A549 (cell line): ENCODE measurements around the gene MSTN. TPM values are rescaled to one million over a fixed set of nuclear protein-coding genes. Genes with fewer than 3 reads are reported as not detected.

ENCODE experiments used
- ATAC-seq, 2 experiments: fragments of 200-7000 bp in 1 of 2; fragments of >200 bp in 1 of 2; cut with Nextera tagmentation in 1 of 2; cut with Tn5 transposase in 1 of 2; 3 replicates each; pipeline versions ENCODE4 v1.8.0 to v1.9.1; 2018 to 2020; ENCODE audit warnings: mild to moderate bottlenecking in 1 of 2, moderate library complexity in 1 of 2
- CTCF ChIA-PET: fragments of 300-600 bp; sonication (Branson Sonifier 250); formaldehyde crosslinking; extraction: SDS; loops from one replicate; lab custom pipeline; 2021; ENCODE audit warnings: antibody characterized with exemption, inconsistent platforms; lab: Yijun Ruan, JAX
- POLR2A ChIA-PET: fragments of 350-600 bp; formaldehyde crosslinking; extraction: SDS; loops from one replicate; lab custom pipeline; 2021; ENCODE audit warnings: antibody characterized with exemption, inconsistent platforms; lab: Yijun Ruan, JAX
- DNase-seq, 2 experiments: peaks; one replicate each; pipeline versions ENCODE4 v3.0.0 to v3.0.0-alpha.2; 2011 to 2016; ENCODE audit warnings: low read depth in 1 of 2, low spot score in 1 of 2
- FAIRE-seq: peaks from 2 replicates; lab custom pipeline; 2011; peaks lifted over from hg19 to GRCh38; lab: Jason Lieb, UNC
- H3K27ac ChIP-seq, 2 experiments: fragments of >200 bp; sonication (Bioruptor Twin); formaldehyde crosslinking; 3 replicates each; pipeline ENCODE4 v1.5.1; 2016 to 2017
- H3K4me1 ChIP-seq: fragments of >200 bp; sonication (Bioruptor Twin); formaldehyde crosslinking; 3 replicates; pipeline ENCODE4 v1.6.1; 2016
- H3K4me2 ChIP-seq: fragments of >200 bp; sonication (Bioruptor Twin); formaldehyde crosslinking; 3 replicates; pipeline ENCODE4 v1.6.1; 2016
- H3K4me3 ChIP-seq: fragments of >200 bp; sonication (Bioruptor Twin); formaldehyde crosslinking; 3 replicates; pipeline ENCODE4 v1.5.1; 2016
- H3K9me3 ChIP-seq: fragments of >200 bp; sonication (Bioruptor Twin); formaldehyde crosslinking; 3 replicates; pipeline ENCODE4 v1.6.1; 2016
- CBX8 ChIP-seq: fragments of 200-600 bp; sonication (generic); IDR thresholded peaks from 2 replicates; pipeline ENCODE4 v1.6.1; 2016
- CEBPB ChIP-seq, 2 experiments: fragments of >200 bp in 1 of 2; sonication (Bioruptor Twin) in 1 of 2; formaldehyde crosslinking in 1 of 2; IDR thresholded peaks; 2 replicates each; pipeline ENCODE4 v1.6.1; 2012 to 2016
- CHD2 ChIP-seq: fragments of 150-350 bp; IDR thresholded peaks from 2 replicates; pipeline ENCODE4 v1.6.1; 2014; ENCODE audit warnings: low read length; ENCODE audit not compliant: partially characterized antibody
- E2F6 ChIP-seq: IDR thresholded peaks from 2 replicates; pipeline ENCODE4 v1.6.1; 2012; ENCODE audit warnings: low read depth, borderline replicate concordance
- FOSB ChIP-seq: fragments of 250-450 bp; sonication (Bioruptor Pico); IDR thresholded peaks from 2 replicates; pipeline ENCODE4 v1.5.0; 2020; ENCODE audit warnings: mild to moderate bottlenecking, moderate library complexity
- FOSL2 ChIP-seq, 2 experiments: fragments of 450-650 bp in 1 of 2; fragments of >200 bp in 1 of 2; sonication (Bioruptor Twin) in 1 of 2; formaldehyde crosslinking; IDR thresholded peaks; 2 replicates each; pipeline versions ENCODE4 v1.5.0 to v1.6.1; 2016 to 2020; ENCODE audit warnings: mild to moderate bottlenecking in 1 of 2, moderate library complexity in 1 of 2
- HOXA7 ChIP-seq: fragments of 250-450 bp; sonication (Bioruptor Pico); IDR thresholded peaks from 2 replicates; pipeline ENCODE4 v1.5.0; 2020; ENCODE audit warnings: mild to moderate bottlenecking, moderate library complexity
- KDM1A ChIP-seq: fragments of 200-600 bp; sonication (generic); IDR thresholded peaks from 2 replicates; pipeline ENCODE4 v1.6.1; 2016; ENCODE audit warnings: low read depth, mild to moderate bottlenecking
- KDM5A ChIP-seq: fragments of 200-600 bp; sonication (generic); IDR thresholded peaks from 2 replicates; pipeline ENCODE4 v1.6.1; 2016; ENCODE audit warnings: antibody characterized with exemption, mild to moderate bottlenecking
- MAFK ChIP-seq: fragments of 450-650 bp; IDR thresholded peaks from 2 replicates; pipeline ENCODE4 v1.6.1; 2014; ENCODE audit not compliant: partially characterized antibody
- NPAS2 ChIP-seq: fragments of 250-450 bp; sonication (Bioruptor Pico); IDR thresholded peaks from 2 replicates; pipeline ENCODE4 v1.8.0; 2022; ENCODE audit warnings: mild to moderate bottlenecking, moderate library complexity, borderline replicate concordance
- NR3C1 ChIP-seq: fragments of >200 bp; sonication (Bioruptor Twin); formaldehyde crosslinking; IDR thresholded peaks from 3 replicates; pipeline ENCODE4 v1.6.1; 2017
- POLR2AphosphoS2 ChIP-seq: conservative IDR thresholded peaks from 2 replicates; pipeline ENCODE4 v1.6.1; 2012; ENCODE audit warnings: low read length, improper control_type of control experiment, inconsistent platforms
- RAD21 ChIP-seq, 2 experiments: fragments of >200 bp in 1 of 2; sonication (Bioruptor Twin) in 1 of 2; formaldehyde crosslinking in 1 of 2; IDR thresholded peaks in 1 of 2; conservative IDR thresholded peaks in 1 of 2; 2 replicates in 1 of 2; 3 replicates in 1 of 2; pipeline ENCODE4 v1.6.1; 2012 to 2018; ENCODE audit warnings: inconsistent platforms in 1 of 2
- RARB ChIP-seq: fragments of 250-450 bp; sonication (Bioruptor Pico); IDR thresholded peaks from 2 replicates; pipeline ENCODE4 v1.8.0; 2021; ENCODE audit warnings: mild to moderate bottlenecking, moderate library complexity
- RCOR1 ChIP-seq: fragments of 150-350 bp; IDR thresholded peaks from 2 replicates; pipeline ENCODE4 v1.6.1; 2014; ENCODE audit warnings: antibody characterized with exemption, low read length, low read depth
- RFX5 ChIP-seq: fragments of 450-650 bp; IDR thresholded peaks from 2 replicates; pipeline ENCODE4 v1.7.1; 2014; ENCODE audit warnings: antibody characterized with exemption, mild to moderate bottlenecking, moderate library complexity
- SMC3 ChIP-seq: fragments of >200 bp; sonication (Bioruptor Twin); formaldehyde crosslinking; IDR thresholded peaks from 3 replicates; pipeline ENCODE4 v1.6.1; 2018; ENCODE audit warnings: inconsistent platforms
- TFCP2L1 ChIP-seq: fragments of 250-450 bp; sonication (Bioruptor Pico); IDR thresholded peaks from 2 replicates; pipeline ENCODE4 v1.5.0; 2021; ENCODE audit warnings: mild to moderate bottlenecking
- USF2 ChIP-seq: fragments of 450-650 bp; IDR thresholded peaks from 2 replicates; pipeline ENCODE4 v1.6.1; 2014; ENCODE audit warnings: antibody characterized with exemption
- ZNF302 ChIP-seq: fragments of 250-450 bp; sonication (Bioruptor Pico); IDR thresholded peaks from 2 replicates; pipeline ENCODE4 v1.9.0; 2021; ENCODE audit warnings: inconsistent platforms, mild to moderate bottlenecking, moderate library complexity
- whole genome bisulfite sequencing: methylation state at CpG from one replicate; pipeline ENCODE4 v1.1.6; 2017; ENCODE audit errors: missing lambda C conversion rate; 5-methylcytosine and 5-hydroxymethylcytosine counted together
- polyA plus RNA-seq, 4 experiments: library from polyadenylated mRNA; depleted of rRNA in 3 of 4; stranded (reverse); fragments of >200 nt; fragmentation: RNase III in 1 of 4; extraction: RNeasy Plus Mini Kit Qiagen cat#74134 plus additional on column Dnase treatment in 1 of 4; gene quantifications; 2 replicates in 3 of 4; 3 replicates in 1 of 4; pipeline ENCODE4 v1.2.3, GENCODE V29; 2011 to 2017
- TF ChIP-seq, protein P1 (sequence below): fragments of >200 bp; sonication (Bioruptor Twin); formaldehyde crosslinking; IDR thresholded peaks from 3 replicates; pipeline ENCODE4 v1.5.1; 2016
- TF ChIP-seq, protein P2 (sequence below): fragments of 250-450 bp; sonication (Bioruptor Pico); IDR thresholded peaks from 2 replicates; pipeline ENCODE4 v1.5.0; 2021; ENCODE audit warnings: mild to moderate bottlenecking, moderate library complexity, borderline replicate concordance
- TF ChIP-seq, protein P3 (sequence below): IDR thresholded peaks from 2 replicates; pipeline ENCODE4 v1.6.1; 2012

The MSTN gene
- polyA plus RNA-seq, 2 of the 4 experiments (the other 2 are of a cell fraction) = 0.06 to 0.13 TPM

- POLR2A ChIA-PET = no interaction called here
- ATAC-seq (no peak), FAIRE-seq (no peak)
- WGBS = 7% methylated on average over 1 of the region's 1 CpG
- Histone ChIP-seq H3K9me3 (no peaks in the 10 kb centered on the region), H3K27ac (no peak overlapping the region)
- CTCF ChIA-PET = interaction anchor here (0.8 to 0.9 kb wide), 2 partner anchors 27 to 230 kb away, joined by 3 read pairs; no protein-coding TSS in a partner anchor
- TF ChIP-seq MAFK = peak; percentile 98
- no peak for TF ChIP-seq RFX5
- TF ChIP-seq, all 56 proteins: peak for 1
- Histone ChIP-seq H3K4me2 (no peak overlapping the region), H3K4me1 (no peaks in the 10 kb centered on the region), H3K4me3 (no peak overlapping the region)
- no peak for DNase-seq
These were observed 30.4 kb downstream of the MSTN start for GRCh38 chr2:190031969-190032618.

GRCh38 chr2:190023860-190024259 lies 38.7 kb downstream of the MSTN start:
- no peak for FAIRE-seq
- POLR2A ChIA-PET = no interaction called here
- TF ChIP-seq SMC3 (peak; percentile 30; the same call in 1 of the 3 replicates), CHD2 (no peak), TFCP2L1 (CRISPR knock-in tag) (no peak), RAD21 (conservative IDR thresholded peaks at IDR 0.05 in 1 of 2, IDR thresholded peaks at IDR 0.05 in 1 of 2) (peak; percentile 23 to 36; a peak in 3 of 5 replicates), KDM1A (no peak), HOXA7 (CRISPR knock-in tag) (no peak)
- TF ChIP-seq, protein P1, sequence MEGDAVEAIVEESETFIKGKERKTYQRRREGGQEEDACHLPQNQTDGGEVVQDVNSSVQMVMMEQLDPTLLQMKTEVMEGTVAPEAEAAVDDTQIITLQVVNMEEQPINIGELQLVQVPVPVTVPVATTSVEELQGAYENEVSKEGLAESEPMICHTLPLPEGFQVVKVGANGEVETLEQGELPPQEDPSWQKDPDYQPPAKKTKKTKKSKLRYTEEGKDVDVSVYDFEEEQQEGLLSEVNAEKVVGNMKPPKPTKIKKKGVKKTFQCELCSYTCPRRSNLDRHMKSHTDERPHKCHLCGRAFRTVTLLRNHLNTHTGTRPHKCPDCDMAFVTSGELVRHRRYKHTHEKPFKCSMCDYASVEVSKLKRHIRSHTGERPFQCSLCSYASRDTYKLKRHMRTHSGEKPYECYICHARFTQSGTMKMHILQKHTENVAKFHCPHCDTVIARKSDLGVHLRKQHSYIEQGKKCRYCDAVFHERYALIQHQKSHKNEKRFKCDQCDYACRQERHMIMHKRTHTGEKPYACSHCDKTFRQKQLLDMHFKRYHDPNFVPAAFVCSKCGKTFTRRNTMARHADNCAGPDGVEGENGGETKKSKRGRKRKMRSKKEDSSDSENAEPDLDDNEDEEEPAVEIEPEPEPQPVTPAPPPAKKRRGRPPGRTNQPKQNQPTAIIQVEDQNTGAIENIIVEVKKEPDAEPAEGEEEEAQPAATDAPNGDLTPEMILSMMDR = peak; percentile 55
- TF ChIP-seq, protein P2, sequence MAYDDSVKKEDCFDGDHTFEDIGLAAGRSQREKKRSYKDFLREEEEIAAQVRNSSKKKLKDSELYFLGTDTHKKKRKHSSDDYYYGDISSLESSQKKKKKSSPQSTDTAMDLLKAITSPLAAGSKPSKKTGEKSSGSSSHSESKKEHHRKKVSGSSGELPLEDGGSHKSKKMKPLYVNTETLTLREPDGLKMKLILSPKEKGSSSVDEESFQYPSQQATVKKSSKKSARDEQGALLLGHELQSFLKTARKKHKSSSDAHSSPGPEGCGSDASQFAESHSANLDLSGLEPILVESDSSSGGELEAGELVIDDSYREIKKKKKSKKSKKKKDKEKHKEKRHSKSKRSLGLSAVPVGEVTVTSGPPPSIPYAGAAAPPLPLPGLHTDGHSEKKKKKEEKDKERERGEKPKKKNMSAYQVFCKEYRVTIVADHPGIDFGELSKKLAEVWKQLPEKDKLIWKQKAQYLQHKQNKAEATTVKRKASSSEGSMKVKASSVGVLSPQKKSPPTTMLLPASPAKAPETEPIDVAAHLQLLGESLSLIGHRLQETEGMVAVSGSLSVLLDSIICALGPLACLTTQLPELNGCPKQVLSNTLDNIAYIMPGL = no peak
- TF ChIP-seq, all 56 proteins: peak for 3
- no peaks in the 10 kb centered on the region for H3K4me1 ChIP-seq
- 6% methylated on average over 5 of the region's 5 CpGs for WGBS
- no peak overlapping the region for H3K4me2 ChIP-seq
- DNase-seq = peak; percentile 13 to 53
- H3K4me3 ChIP-seq = no peak overlapping the region
- no peak overlapping the region for H3K27ac ChIP-seq
- peak in 1 of 2 experiments; percentile 77; a peak in 3 of 6 replicates for ATAC-seq
- CTCF ChIA-PET = interaction anchor here (0.6 to 1.5 kb wide), 4 partner anchors 18 to 47 kb away, joined by 3 to 4 read pairs (median 4); no protein-coding TSS in a partner anchor
- H3K9me3 ChIP-seq = no peaks in the 10 kb centered on the region; the same call in 1 of the 3 replicates

DNA sequence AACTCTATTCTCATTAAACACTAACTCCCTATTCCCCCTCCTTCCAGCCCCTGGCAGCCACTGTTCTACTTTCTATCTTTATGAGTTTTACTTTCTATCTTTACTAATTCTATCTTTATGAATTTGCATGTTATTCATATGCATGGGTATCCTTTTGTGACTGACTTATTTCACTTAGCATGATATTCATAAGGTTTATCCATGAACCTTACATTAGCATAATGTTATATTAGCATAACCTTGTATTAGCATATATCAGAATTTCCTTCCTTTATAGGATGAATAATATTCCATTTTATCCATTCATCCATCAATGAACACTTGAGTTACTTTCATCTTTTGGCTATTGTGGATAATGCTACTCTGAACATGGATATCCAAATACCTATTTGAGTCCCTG lies 41.8 kb downstream of the MSTN start:
- ChIA-PET CTCF (no interaction called here), POLR2A (no interaction called here)
- H3K4me3 ChIP-seq = no peak overlapping the region
- H3K4me2 ChIP-seq = no peak overlapping the region
- H3K9me3 ChIP-seq = peaks cover 18% of the 10 kb centered on the region; the same call in 2 of the 3 replicates
- no peak for ATAC-seq
- no peak for FAIRE-seq
- no peak for TF ChIP-seq KDM5A
- TF ChIP-seq NR3C1 = no peak
- no peak for TF ChIP-seq RARB (CRISPR knock-in tag)
- no peak for TF ChIP-seq USF2
- no peak for TF ChIP-seq POLR2AphosphoS2
- no peak for TF ChIP-seq ZNF302 (CRISPR knock-in tag)
- TF ChIP-seq E2F6 = no peak
- TF ChIP-seq RCOR1 = no peak
- TF ChIP-seq CBX8 = no peak
- no peak for TF ChIP-seq CEBPB (IDR thresholded peaks at IDR 0.05)
- TF ChIP-seq, protein P3, sequence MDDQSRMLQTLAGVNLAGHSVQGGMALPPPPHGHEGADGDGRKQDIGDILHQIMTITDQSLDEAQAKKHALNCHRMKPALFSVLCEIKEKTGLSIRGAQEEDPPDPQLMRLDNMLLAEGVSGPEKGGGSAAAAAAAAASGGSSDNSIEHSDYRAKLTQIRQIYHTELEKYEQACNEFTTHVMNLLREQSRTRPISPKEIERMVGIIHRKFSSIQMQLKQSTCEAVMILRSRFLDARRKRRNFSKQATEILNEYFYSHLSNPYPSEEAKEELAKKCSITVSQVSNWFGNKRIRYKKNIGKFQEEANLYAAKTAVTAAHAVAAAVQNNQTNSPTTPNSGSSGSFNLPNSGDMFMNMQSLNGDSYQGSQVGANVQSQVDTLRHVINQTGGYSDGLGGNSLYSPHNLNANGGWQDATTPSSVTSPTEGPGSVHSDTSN = no peak
- no peak for TF ChIP-seq FOSL2 (IDR thresholded peaks at IDR 0.05)
- no peak for TF ChIP-seq FOSL2 (CRISPR knock-in tag; IDR thresholded peaks at IDR 0.05)
- TF ChIP-seq FOSB (CRISPR knock-in tag) = no peak
- TF ChIP-seq NPAS2 (CRISPR knock-in tag) = no peak
- TF ChIP-seq, protein P1 = no peak
- H3K4me1 ChIP-seq = no peaks in the 10 kb centered on the region
- DNase-seq = no peak
- H3K27ac ChIP-seq = no peak overlapping the region
